Measurements from ENCODE around the gene IGFBP7.

- TF ChIP-seq EZH2 (IDR thresholded peaks at IDR 0.05) (no peak), POLR2AphosphoS5 (IDR thresholded peaks at IDR 0.05; ENCODE audit: borderline replicate concordance, low read depth, low read length) (no peak), FOXP2 (optimal IDR thresholded peaks at IDR 0.05; ENCODE audit: control extremely low read depth, extremely low read length, insufficient read depth) (no peak)
Observed at GRCh38 chr4:57098415-57098814, 11.8 kb downstream of the IGFBP7 start.
